GM12878 (cell line): ENCODE measurements around the gene ADCY5. TPM values are rescaled to one million over a fixed set of nuclear protein-coding genes. Genes with fewer than 3 reads are reported as not detected.

Source experiments
- ATAC-seq: fragments of 200-7000 bp; cut with Tn5 transposase; 3 replicates; pipeline ENCODE4 v1.9.1; 2020; ENCODE audit warnings: mild to moderate bottlenecking, moderate library complexity
- BruUV-seq: library from RNA; stranded (reverse); fragments of 400-500 nt; replicated peaks from 2 replicates; lab custom pipeline; 2021; lab: Mats Ljungman, UMichigan
- CTCF ChIA-PET: fragments of 300-600 bp; sonication (Branson Sonifier 250); formaldehyde crosslinking; extraction: SDS; loops from one replicate; lab custom pipeline; 2021; ENCODE audit warnings: inconsistent platforms; lab: Yijun Ruan, JAX
- POLR2A ChIA-PET: fragments of 350-600 bp; formaldehyde crosslinking; extraction: SDS; loops from one replicate; lab custom pipeline; 2021; ENCODE audit warnings: inconsistent platforms; lab: Charles Lee
- RAD21 ChIA-PET: fragments of 300-600 bp; sonication (Branson Sonifier 250); formaldehyde crosslinking; loops from one replicate; lab custom pipeline; 2023; ENCODE audit warnings: antibody characterized with exemption; ENCODE audit not compliant: unreplicated experiment; lab: Charles Lee
- SMC1A ChIA-PET: fragments of 300-600 bp; sonication (Branson Sonifier 250); formaldehyde crosslinking; loops from one replicate; lab custom pipeline; 2023; ENCODE audit not compliant: unreplicated experiment, uncharacterized antibody; lab: Charles Lee
- DNase-seq: peaks from one replicate; pipeline ENCODE4 v3.0.0-alpha.2; 2011; ENCODE audit warnings: low read depth, low spot score
- FAIRE-seq: peaks from 3 replicates; lab custom pipeline; 2011; peaks lifted over from hg19 to GRCh38; lab: Jason Lieb, UNC
- H2AFZ ChIP-seq: 2 replicates; pipeline ENCODE4 v1.6.0; 2011; ENCODE audit warnings: low read depth, low read length, control low read depth; ENCODE audit not compliant: control insufficient read depth
- H3K27ac ChIP-seq: 2 replicates; pipeline ENCODE4 v1.5.1; 2011; ENCODE audit warnings: control low read depth; ENCODE audit not compliant: control insufficient read depth, insufficient read depth
- H3K27me3 ChIP-seq, 2 experiments: replicated peaks in 1 of 2; 2 replicates each; pipeline versions ENCODE4 v1.6.0 to v1.6.1; 2011; ENCODE audit warnings: low read length in 1 of 2; ENCODE audit not compliant: control insufficient read depth in 2 of 2, insufficient read depth in 2 of 2
- H3K36me3 ChIP-seq, 2 experiments: 2 replicates each; pipeline ENCODE4 v1.5.1; 2011; ENCODE audit warnings: low read length in 1 of 2; ENCODE audit not compliant: control insufficient read depth in 2 of 2, insufficient read depth in 2 of 2
- H3K4me1 ChIP-seq: 2 replicates; pipeline ENCODE4 v1.6.1; 2011; ENCODE audit warnings: mild to moderate bottlenecking, low read length, moderate library complexity, mixed read lengths; ENCODE audit not compliant: control insufficient read depth, insufficient read depth
- H3K4me2 ChIP-seq: 2 replicates; pipeline ENCODE4 v1.6.0; 2011; ENCODE audit warnings: control low read depth; ENCODE audit not compliant: control insufficient read depth, insufficient read depth
- H3K4me3 ChIP-seq: fragments of 200-600 bp; sonication (generic); 2 replicates; pipeline ENCODE4 v1.5.1; 2016
- H3K79me2 ChIP-seq: 2 replicates; pipeline ENCODE4 v1.6.0; 2011; ENCODE audit warnings: low read length; ENCODE audit not compliant: control insufficient read depth, insufficient read depth
- H3K9ac ChIP-seq: 2 replicates; pipeline ENCODE4 v1.8.0; 2011; ENCODE audit warnings: low read length, control low read depth, mixed read lengths; ENCODE audit not compliant: control insufficient read depth, insufficient read depth
- H3K9me3 ChIP-seq: replicated peaks from 3 replicates; pipeline ENCODE4 v1.5.1; 2011; ENCODE audit warnings: mild to moderate bottlenecking, low read length; ENCODE audit not compliant: control insufficient read depth, insufficient read depth
- H4K20me1 ChIP-seq: 2 replicates; pipeline ENCODE4 v1.6.0; 2011; ENCODE audit not compliant: control insufficient read depth, insufficient read depth
- BACH1 ChIP-seq: fragments of 450-650 bp; IDR thresholded peaks from 2 replicates; pipeline ENCODE4 v1.6.1; 2017; ENCODE audit warnings: mild to moderate bottlenecking, borderline replicate concordance
- HDAC2 ChIP-seq: fragments of 200-600 bp; sonication (generic); IDR thresholded peaks from 2 replicates; pipeline ENCODE4 v1.6.1; 2017
- NFIC ChIP-seq: IDR thresholded peaks from 2 replicates; pipeline ENCODE4 v1.6.1; 2012; ENCODE audit warnings: low read depth, mild to moderate bottlenecking, inconsistent platforms, low read length, moderate library complexity
- NFYB ChIP-seq: IDR thresholded peaks from 2 replicates; pipeline ENCODE4 v1.6.1; 2011; ENCODE audit warnings: low read depth, mild to moderate bottlenecking, low read length, improper control_type of control experiment, moderate library complexity; ENCODE audit not compliant: insufficient read depth
- RAD21 ChIP-seq: IDR thresholded peaks from 2 replicates; pipeline ENCODE4 v1.6.1; 2011; ENCODE audit warnings: mild to moderate bottlenecking, low read depth, low read length, moderate library complexity; ENCODE audit not compliant: insufficient read depth
- ZNF384 ChIP-seq: IDR thresholded peaks from 2 replicates; pipeline ENCODE4 v1.6.1; 2012; ENCODE audit warnings: low read depth, mild to moderate bottlenecking, low read length, improper control_type of control experiment, borderline replicate concordance
- WGBS: methylation state at CpG from one replicate; pipeline ENCODE4 v1.1.6; 2016; ENCODE audit warnings: low lambda C conversion rate; ENCODE audit not compliant: insufficient replicate concordance, insufficient coverage; ENCODE audit errors: missing lambda C conversion rate; 5-methylcytosine and 5-hydroxymethylcytosine counted together
- in situ Hi-C: fragments of 300-500 bp; cut with MboI; formaldehyde crosslinking; loops from 9 replicates; pipeline ENCODE4 v1.14.3; 2018; ENCODE audit warnings: mixed read lengths
- intact Hi-C: fragments of 100-400 bp; cut with micrococcal nuclease; formaldehyde crosslinking; loops from one replicate; pipeline ENCODE4 v1.14.2; 2022; ENCODE audit not compliant: unreplicated experiment
- polyA plus RNA-seq, 11 experiments: library from polyadenylated mRNA; depleted of rRNA in 4 of 11; unstranded in 6 of 11; stranded (reverse) in 5 of 11; fragments of >200 nt; fragmentation: Nextera tagmentation in 4 of 11; fragmentation: Illumina TruSeq in 1 of 11; extraction: Ambion mirVana in 4 of 11; extraction: Trizol in 1 of 11; gene quantifications; 1 replicate in 1 of 11; 2 replicates in 10 of 11; pipeline versions ENCODE4 v1.2.1 to v1.2.3, GENCODE V29; 2011 to 2016; ENCODE audit warnings: inconsistent platforms in 2 of 11, missing spikeins in 2 of 11, low read depth in 1 of 11
- total RNA-seq, 4 experiments: library from RNA; depleted of rRNA in 3 of 4; stranded (reverse); fragments of >200 nt in 3 of 4; fragmentation: Illumina TruSeq in 1 of 4; extraction: Trizol in 1 of 4; gene quantifications; 2 replicates each; pipeline versions ENCODE4 v1.2.1 to v1.2.3, GENCODE V29; 2013 to 2021
- TF ChIP-seq, protein P1 (sequence below): fragments of 450-650 bp; IDR thresholded peaks from 2 replicates; pipeline ENCODE4 v1.6.1; 2017; ENCODE audit warnings: mild to moderate bottlenecking
- TF ChIP-seq, protein P2 (sequence below): IDR thresholded peaks from 2 replicates; pipeline ENCODE4 v1.6.1; 2012; ENCODE audit warnings: low read depth, low read length, improper control_type of control experiment
- TF ChIP-seq, protein P3 (sequence below): fragments of 450-650 bp; IDR thresholded peaks from 2 replicates; pipeline ENCODE4 v1.6.1; 2016; ENCODE audit warnings: mild to moderate bottlenecking
- TF ChIP-seq, protein P4 (sequence below): fragments of 150-350 bp; IDR thresholded peaks from 2 replicates; pipeline ENCODE4 v1.6.1; 2016; ENCODE audit warnings: low read depth, low read length
- TF ChIP-seq, protein P5 (sequence below): fragments of 450-650 bp; formaldehyde crosslinking; IDR thresholded peaks from 2 replicates; pipeline ENCODE4 v1.5.0; 2022; ENCODE audit warnings: mild to moderate bottlenecking, missing genetic modification characterization

ADCY5 gene
- total and polyA plus RNA-seq, 10 of the 15 experiments (the other 5 are each of a cell fraction or from before 2014, with no cell fraction given), result under 0.01 to 0.24 (median 0.02) TPM; not detected in 4

DNA sequence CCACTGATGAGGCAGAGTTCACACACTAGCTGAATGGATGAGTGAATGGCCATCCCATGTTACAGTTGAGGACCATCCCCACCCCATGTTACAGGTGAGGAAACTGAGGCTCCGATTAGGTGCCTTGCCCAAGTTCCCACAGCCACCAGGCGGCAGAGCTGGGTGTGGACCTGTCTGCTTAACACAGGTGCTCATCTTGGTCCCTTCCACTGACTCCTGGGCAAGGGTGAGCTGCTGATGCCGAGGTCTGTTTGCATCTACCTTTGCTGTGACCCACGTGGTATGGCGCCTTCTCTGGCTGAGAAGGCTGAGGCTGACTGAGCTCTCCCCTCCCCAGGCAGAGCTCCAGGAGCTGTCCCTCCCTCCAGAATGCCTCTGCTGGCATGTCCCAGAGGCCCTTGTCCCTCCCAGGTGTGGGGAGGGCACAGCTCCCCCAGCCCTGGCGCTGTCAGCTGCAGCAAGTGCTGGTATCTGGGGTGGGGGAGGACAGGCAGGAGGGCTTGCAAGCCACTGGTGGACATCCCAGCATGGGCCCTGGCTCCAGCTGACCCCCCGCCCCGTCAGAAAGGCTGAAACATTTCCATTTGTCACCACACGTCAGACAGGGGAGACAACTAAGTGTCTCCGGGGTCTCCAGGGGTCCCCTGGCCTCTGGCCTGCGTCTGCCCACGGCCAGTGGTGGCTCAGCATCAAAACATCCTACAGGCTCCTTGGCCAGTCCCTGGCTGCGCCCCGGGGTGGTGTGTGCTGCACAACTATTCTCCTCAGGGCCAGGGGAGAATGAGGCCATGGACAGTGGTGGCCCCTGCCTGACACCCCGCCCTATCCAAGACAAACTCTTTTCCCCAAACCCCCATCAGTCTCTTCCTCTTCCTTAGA lies 105.4 kb downstream of the ADCY5 start:
- Histone ChIP-seq H3K27ac (no peak overlapping the region), H3K27me3 (no peaks in the 10 kb centered on the region), H3K4me2 (no peak overlapping the region), H3K79me2 (no peaks in the 10 kb centered on the region), H3K9ac (no peak overlapping the region), H3K4me1 (no peaks in the 10 kb centered on the region), H2AFZ (no peak overlapping the region), H4K20me1 (no peaks in the 10 kb centered on the region), H3K4me3 (no peak overlapping the region), H3K9me3 (no peaks in the 10 kb centered on the region), H3K36me3 (no peaks in the 10 kb centered on the region)
- 25% methylated on average over 15 of the region's 15 CpGs for WGBS
- no TSS peak for BruUV-seq
- no peak for ATAC-seq
- FAIRE-seq, result no peak
- ChIA-PET POLR2A (no interaction called here), SMC1A (interaction anchor here (1.0 kb wide), 1 partner anchor 17 kb away, joined by 3 read pairs; no protein-coding TSS in a partner anchor), CTCF (interaction anchor here (0.5 to 1.3 kb wide), 7 partner anchors 12 to 987 kb away, joined by 3 to 4 read pairs (median 3); no protein-coding TSS in a partner anchor), RAD21 (no interaction called here)
- in situ Hi-C loops (no loop called here), intact Hi-C loops (no loop called here)
- DNase-seq, result no peak
- TF ChIP-seq BACH1, result no peak
- TF ChIP-seq HDAC2, result no peak
- TF ChIP-seq ZNF384, result no peak
- TF ChIP-seq, protein P1, sequence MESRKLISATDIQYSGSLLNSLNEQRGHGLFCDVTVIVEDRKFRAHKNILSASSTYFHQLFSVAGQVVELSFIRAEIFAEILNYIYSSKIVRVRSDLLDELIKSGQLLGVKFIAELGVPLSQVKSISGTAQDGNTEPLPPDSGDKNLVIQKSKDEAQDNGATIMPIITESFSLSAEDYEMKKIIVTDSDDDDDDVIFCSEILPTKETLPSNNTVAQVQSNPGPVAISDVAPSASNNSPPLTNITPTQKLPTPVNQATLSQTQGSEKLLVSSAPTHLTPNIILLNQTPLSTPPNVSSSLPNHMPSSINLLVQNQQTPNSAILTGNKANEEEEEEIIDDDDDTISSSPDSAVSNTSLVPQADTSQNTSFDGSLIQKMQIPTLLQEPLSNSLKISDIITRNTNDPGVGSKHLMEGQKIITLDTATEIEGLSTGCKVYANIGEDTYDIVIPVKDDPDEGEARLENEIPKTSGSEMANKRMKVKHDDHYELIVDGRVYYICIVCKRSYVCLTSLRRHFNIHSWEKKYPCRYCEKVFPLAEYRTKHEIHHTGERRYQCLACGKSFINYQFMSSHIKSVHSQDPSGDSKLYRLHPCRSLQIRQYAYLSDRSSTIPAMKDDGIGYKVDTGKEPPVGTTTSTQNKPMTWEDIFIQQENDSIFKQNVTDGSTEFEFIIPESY, result no peak
- TF ChIP-seq, protein P2, sequence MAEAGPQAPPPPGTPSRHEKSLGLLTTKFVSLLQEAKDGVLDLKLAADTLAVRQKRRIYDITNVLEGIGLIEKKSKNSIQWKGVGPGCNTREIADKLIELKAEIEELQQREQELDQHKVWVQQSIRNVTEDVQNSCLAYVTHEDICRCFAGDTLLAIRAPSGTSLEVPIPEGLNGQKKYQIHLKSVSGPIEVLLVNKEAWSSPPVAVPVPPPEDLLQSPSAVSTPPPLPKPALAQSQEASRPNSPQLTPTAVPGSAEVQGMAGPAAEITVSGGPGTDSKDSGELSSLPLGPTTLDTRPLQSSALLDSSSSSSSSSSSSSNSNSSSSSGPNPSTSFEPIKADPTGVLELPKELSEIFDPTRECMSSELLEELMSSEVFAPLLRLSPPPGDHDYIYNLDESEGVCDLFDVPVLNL, result no peak
- TF ChIP-seq, protein P3, sequence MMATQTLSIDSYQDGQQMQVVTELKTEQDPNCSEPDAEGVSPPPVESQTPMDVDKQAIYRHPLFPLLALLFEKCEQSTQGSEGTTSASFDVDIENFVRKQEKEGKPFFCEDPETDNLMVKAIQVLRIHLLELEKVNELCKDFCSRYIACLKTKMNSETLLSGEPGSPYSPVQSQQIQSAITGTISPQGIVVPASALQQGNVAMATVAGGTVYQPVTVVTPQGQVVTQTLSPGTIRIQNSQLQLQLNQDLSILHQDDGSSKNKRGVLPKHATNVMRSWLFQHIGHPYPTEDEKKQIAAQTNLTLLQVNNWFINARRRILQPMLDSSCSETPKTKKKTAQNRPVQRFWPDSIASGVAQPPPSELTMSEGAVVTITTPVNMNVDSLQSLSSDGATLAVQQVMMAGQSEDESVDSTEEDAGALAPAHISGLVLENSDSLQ, result no peak
- TF ChIP-seq, protein P4, sequence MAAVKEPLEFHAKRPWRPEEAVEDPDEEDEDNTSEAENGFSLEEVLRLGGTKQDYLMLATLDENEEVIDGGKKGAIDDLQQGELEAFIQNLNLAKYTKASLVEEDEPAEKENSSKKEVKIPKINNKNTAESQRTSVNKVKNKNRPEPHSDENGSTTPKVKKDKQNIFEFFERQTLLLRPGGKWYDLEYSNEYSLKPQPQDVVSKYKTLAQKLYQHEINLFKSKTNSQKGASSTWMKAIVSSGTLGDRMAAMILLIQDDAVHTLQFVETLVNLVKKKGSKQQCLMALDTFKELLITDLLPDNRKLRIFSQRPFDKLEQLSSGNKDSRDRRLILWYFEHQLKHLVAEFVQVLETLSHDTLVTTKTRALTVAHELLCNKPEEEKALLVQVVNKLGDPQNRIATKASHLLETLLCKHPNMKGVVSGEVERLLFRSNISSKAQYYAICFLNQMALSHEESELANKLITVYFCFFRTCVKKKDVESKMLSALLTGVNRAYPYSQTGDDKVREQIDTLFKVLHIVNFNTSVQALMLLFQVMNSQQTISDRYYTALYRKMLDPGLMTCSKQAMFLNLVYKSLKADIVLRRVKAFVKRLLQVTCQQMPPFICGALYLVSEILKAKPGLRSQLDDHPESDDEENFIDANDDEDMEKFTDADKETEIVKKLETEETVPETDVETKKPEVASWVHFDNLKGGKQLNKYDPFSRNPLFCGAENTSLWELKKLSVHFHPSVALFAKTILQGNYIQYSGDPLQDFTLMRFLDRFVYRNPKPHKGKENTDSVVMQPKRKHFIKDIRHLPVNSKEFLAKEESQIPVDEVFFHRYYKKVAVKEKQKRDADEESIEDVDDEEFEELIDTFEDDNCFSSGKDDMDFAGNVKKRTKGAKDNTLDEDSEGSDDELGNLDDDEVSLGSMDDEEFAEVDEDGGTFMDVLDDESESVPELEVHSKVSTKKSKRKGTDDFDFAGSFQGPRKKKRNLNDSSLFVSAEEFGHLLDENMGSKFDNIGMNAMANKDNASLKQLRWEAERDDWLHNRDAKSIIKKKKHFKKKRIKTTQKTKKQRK, result no peak
- no peak for TF ChIP-seq NFYB
- TF ChIP-seq, protein P5, sequence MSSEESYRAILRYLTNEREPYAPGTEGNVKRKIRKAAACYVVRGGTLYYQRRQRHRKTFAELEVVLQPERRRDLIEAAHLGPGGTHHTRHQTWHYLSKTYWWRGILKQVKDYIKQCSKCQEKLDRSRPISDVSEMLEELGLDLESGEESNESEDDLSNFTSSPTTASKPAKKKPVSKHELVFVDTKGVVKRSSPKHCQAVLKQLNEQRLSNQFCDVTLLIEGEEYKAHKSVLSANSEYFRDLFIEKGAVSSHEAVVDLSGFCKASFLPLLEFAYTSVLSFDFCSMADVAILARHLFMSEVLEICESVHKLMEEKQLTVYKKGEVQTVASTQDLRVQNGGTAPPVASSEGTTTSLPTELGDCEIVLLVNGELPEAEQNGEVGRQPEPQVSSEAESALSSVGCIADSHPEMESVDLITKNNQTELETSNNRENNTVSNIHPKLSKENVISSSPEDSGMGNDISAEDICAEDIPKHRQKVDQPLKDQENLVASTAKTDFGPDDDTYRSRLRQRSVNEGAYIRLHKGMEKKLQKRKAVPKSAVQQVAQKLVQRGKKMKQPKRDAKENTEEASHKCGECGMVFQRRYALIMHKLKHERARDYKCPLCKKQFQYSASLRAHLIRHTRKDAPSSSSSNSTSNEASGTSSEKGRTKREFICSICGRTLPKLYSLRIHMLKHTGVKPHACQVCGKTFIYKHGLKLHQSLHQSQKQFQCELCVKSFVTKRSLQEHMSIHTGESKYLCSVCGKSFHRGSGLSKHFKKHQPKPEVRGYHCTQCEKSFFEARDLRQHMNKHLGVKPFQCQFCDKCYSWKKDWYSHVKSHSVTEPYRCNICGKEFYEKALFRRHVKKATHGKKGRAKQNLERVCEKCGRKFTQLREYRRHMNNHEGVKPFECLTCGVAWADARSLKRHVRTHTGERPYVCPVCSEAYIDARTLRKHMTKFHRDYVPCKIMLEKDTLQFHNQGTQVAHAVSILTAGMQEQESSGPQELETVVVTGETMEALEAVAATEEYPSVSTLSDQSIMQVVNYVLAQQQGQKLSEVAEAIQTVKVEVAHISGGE (CRISPR knock-in tag), result no peak
- no peak for TF ChIP-seq RAD21
- no peak for TF ChIP-seq NFIC
